Smooth muscle cell (in vitro differentiated cells): ENCODE measurements around the gene SF3B5. TPM values are rescaled to one million over a fixed set of nuclear protein-coding genes. Genes with fewer than 3 reads are reported as not detected.
"Not testable (repeated sequence)": the region's sequence is repeated elsewhere in the genome, so short reads cannot be mapped to it uniquely, and the experiment has no call there.

Experiments
- DNase-seq: peaks from one replicate; lab custom pipeline; 2025; ENCODE audit not compliant: unreplicated experiment; lab: John Stamatoyannopoulos, UW
- H2AFZ ChIP-seq: fragments of 200-600 bp; sonication (generic); 2 replicates; pipeline ENCODE4 v1.6.0; 2016; ENCODE audit warnings: antibody characterized with exemption, low read depth, mild to moderate bottlenecking
- H3F3A ChIP-seq: fragments of 200-600 bp; sonication (generic); 2 replicates; pipeline ENCODE4 v1.6.0; 2017; ENCODE audit warnings: antibody characterized with exemption, low read depth
- H3K27ac ChIP-seq: fragments of 200-600 bp; sonication (generic); 2 replicates; pipeline ENCODE4 v1.5.1; 2016; ENCODE audit warnings: low read depth, mild to moderate bottlenecking
- H3K27me3 ChIP-seq: fragments of 200-600 bp; sonication (generic); 2 replicates; pipeline ENCODE4 v1.6.1; 2016; ENCODE audit warnings: low read depth, mild to moderate bottlenecking
- H3K36me3 ChIP-seq: fragments of 200-600 bp; sonication (generic); 2 replicates; pipeline ENCODE4 v1.5.1; 2016; ENCODE audit warnings: low read depth
- H3K4me1 ChIP-seq: fragments of 200-600 bp; sonication (generic); 2 replicates; pipeline ENCODE4 v1.5.1; 2016; ENCODE audit warnings: low read depth
- H3K4me2 ChIP-seq: fragments of 200-600 bp; sonication (generic); 2 replicates; pipeline ENCODE4 v1.6.0; 2016; ENCODE audit warnings: mild to moderate bottlenecking
- H3K4me3 ChIP-seq: fragments of 200-600 bp; sonication (generic); 2 replicates; pipeline ENCODE4 v1.5.1; 2016; ENCODE audit warnings: mild to moderate bottlenecking
- H3K79me2 ChIP-seq: fragments of 200-600 bp; sonication (generic); 2 replicates; pipeline ENCODE4 v1.6.0; 2016; ENCODE audit warnings: low read depth, mild to moderate bottlenecking
- H3K9ac ChIP-seq: fragments of 200-600 bp; sonication (generic); 2 replicates; pipeline ENCODE4 v1.6.0; 2016; ENCODE audit warnings: low read depth
- H3K9me3 ChIP-seq: fragments of 200-600 bp; sonication (generic); replicated peaks from 2 replicates; pipeline ENCODE4 v1.5.1; 2016; ENCODE audit warnings: low read depth
- H4K20me1 ChIP-seq: fragments of 200-600 bp; sonication (generic); 2 replicates; pipeline ENCODE4 v1.6.0; 2016; ENCODE audit warnings: low read depth
- WGBS: methylation state at CpG from one replicate; pipeline ENCODE4 v1.1.7; 2016; ENCODE audit warnings: low lambda C conversion rate; 5-methylcytosine and 5-hydroxymethylcytosine counted together
- polyA plus RNA-seq: library from polyadenylated mRNA; unstranded; fragments of >200 nt; fragmentation: Nextera tagmentation; extraction: Ambion mirVana; gene quantifications from 2 replicates; pipeline ENCODE4 v1.2.1, GENCODE V29; 2016
- total RNA-seq: library from RNA; depleted of rRNA; stranded (reverse); fragments of >200 nt; gene quantifications from 2 replicates; pipeline ENCODE4 v1.2.3, GENCODE V29; 2014
- TF ChIP-seq, protein P1 (sequence below): fragments of 200-600 bp; sonication (generic); IDR thresholded peaks from 2 replicates; pipeline ENCODE4 v1.5.1; 2017; ENCODE audit warnings: borderline replicate concordance, mild to moderate bottlenecking, antibody characterized with exemption; ENCODE audit not compliant: insufficient read depth, poor library complexity, severe bottlenecking

The SF3B5 gene
- total and polyA plus RNA-seq, 2 experiments from 2014 or later, result 156 to 189 TPM

DNA sequence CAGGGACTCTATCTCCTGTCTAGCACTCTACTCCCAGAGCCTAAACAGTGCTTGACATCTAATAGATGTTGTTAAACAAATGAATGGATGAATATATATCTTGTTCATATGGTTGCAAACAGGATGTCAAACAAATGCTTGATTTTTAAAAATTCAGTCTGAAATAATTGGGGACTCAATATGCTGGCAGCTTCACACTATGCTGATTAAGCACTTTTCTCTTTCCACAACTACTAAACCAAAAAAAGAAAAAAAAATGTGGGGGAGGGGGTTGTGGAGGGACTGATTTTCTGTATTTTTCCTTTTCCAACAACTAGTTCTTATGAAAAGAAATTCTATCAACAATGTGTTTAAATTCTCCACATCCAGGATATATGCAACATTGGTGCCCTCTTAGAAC is 42.9 kb downstream of the SF3B5 start:
- no peaks in the 10 kb centered on the region for H4K20me1 ChIP-seq
- H3K9me3 ChIP-seq, result no peaks in the 10 kb centered on the region
- H3K36me3 ChIP-seq, result no peaks in the 10 kb centered on the region

DNA sequence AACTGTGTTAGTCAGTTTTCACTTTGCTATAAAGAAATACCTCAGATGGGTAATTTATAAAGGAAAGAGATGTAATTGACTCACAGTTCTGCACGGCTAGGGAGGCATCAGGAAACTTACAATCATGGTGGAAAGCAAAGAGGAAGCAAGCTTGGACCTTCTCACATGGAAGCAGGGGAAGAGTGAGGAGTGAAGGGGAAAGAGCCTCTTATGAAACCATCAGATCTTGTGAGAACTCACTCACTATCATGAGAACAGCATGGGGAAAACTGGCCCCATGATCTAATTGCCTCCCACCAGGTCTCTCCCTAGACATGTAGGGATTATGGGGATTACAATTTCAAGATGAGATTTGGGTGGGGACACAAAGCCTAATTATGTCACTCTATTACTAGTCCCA is 46.0 kb downstream of the SF3B5 start:
- TF ChIP-seq, protein P1, sequence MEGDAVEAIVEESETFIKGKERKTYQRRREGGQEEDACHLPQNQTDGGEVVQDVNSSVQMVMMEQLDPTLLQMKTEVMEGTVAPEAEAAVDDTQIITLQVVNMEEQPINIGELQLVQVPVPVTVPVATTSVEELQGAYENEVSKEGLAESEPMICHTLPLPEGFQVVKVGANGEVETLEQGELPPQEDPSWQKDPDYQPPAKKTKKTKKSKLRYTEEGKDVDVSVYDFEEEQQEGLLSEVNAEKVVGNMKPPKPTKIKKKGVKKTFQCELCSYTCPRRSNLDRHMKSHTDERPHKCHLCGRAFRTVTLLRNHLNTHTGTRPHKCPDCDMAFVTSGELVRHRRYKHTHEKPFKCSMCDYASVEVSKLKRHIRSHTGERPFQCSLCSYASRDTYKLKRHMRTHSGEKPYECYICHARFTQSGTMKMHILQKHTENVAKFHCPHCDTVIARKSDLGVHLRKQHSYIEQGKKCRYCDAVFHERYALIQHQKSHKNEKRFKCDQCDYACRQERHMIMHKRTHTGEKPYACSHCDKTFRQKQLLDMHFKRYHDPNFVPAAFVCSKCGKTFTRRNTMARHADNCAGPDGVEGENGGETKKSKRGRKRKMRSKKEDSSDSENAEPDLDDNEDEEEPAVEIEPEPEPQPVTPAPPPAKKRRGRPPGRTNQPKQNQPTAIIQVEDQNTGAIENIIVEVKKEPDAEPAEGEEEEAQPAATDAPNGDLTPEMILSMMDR, result no peak
- Histone ChIP-seq H2AFZ (no peak overlapping the region), H3K9ac (no peak overlapping the region), H3K36me3 (no peaks in the 10 kb centered on the region), H3F3A (no peaks in the 10 kb centered on the region), H3K9me3 (no peaks in the 10 kb centered on the region), H3K79me2 (no peaks in the 10 kb centered on the region), H3K4me2 (no peak overlapping the region), H3K4me3 (no peak overlapping the region), H3K27me3 (no peaks in the 10 kb centered on the region), H3K4me1 (no peaks in the 10 kb centered on the region), H3K27ac (no peak overlapping the region), H4K20me1 (no peaks in the 10 kb centered on the region)
- DNase-seq, result no peak
- 76% methylated on average over 1 of the region's 1 CpG for WGBS

More for the DNA sequence above, 42.9 kb downstream of the SF3B5 start:
- no peak overlapping the region for H3K4me3 ChIP-seq
- no peaks in the 10 kb centered on the region for H3F3A ChIP-seq
- H3K27me3 ChIP-seq, result no peaks in the 10 kb centered on the region
- H3K9ac ChIP-seq, result no peak overlapping the region
- no peak for DNase-seq
- no peaks in the 10 kb centered on the region for H3K79me2 ChIP-seq
- no peak overlapping the region for H2AFZ ChIP-seq
- H3K4me1 ChIP-seq, result no peaks in the 10 kb centered on the region
- no peak overlapping the region for H3K27ac ChIP-seq
- no peak overlapping the region for H3K4me2 ChIP-seq
- TF ChIP-seq, protein P1, result no peak

DNA sequence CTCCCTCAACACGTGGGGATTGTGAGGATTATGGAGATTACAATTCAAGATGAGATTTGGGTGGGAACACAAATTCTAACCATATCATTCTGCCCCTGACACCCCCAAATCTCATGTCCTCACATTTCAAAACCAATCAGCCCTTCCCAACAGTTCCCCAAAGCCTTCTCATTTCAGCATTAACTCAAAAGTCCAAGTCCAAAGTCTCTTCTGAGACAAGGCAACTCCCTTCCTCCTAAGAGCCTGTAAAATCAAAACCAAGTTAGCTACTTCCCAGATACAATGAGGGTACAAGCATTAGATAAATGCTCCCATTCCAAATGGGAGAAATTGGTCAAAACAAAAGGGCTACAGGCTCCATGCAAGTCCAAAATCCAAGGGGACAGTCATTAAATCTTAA is 47.7 kb downstream of the SF3B5 start:
- Histone ChIP-seq H4K20me1 (no peaks in the 10 kb centered on the region), H3F3A (no peaks in the 10 kb centered on the region), H3K36me3 (no peaks in the 10 kb centered on the region), H2AFZ (no peak overlapping the region), H3K4me2 (no peak overlapping the region), H3K4me1 (no peaks in the 10 kb centered on the region), H3K4me3 (no peak overlapping the region), H3K9ac (no peak overlapping the region), H3K9me3 (no peaks in the 10 kb centered on the region), H3K27me3 (no peaks in the 10 kb centered on the region), H3K79me2 (no peaks in the 10 kb centered on the region), H3K27ac (no peak overlapping the region)
- WGBS, result 76% methylated on average over 1 of the region's 1 CpG
- DNase-seq, result no peak
- TF ChIP-seq, protein P1, result no peak

DNA sequence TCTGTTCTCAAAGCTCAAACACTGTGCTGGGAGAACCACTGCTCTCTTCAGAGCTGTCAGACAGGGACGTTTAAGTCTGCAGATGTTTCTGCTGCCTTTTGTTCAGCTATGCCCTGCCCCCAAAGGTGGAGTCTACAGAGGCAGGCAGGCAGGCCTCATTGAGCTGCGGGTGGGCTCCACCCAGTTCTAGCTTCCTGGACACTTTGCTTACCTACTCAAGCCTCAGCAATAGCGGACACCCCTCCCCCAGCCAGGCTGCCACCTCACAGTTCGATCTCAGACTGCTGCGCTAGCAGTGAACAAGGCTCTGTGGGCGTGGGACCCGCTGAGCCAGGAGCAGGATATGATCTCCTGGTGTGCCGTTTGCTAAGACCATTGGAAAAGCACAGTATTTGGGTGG is 48.7 kb downstream of the SF3B5 start:
- H4K20me1 ChIP-seq, H2AFZ ChIP-seq, H3K4me2 ChIP-seq, H3K4me3 ChIP-seq, H3K9ac ChIP-seq, H3F3A ChIP-seq, H3K36me3 ChIP-seq, H3K27ac ChIP-seq, DNase-seq, H3K9me3 ChIP-seq, H3K79me2 ChIP-seq, H3K4me1 ChIP-seq, H3K27me3 ChIP-seq: not testable (repeated sequence)
- WGBS, result 89% methylated on average over 8 of the region's 8 CpGs

DNA sequence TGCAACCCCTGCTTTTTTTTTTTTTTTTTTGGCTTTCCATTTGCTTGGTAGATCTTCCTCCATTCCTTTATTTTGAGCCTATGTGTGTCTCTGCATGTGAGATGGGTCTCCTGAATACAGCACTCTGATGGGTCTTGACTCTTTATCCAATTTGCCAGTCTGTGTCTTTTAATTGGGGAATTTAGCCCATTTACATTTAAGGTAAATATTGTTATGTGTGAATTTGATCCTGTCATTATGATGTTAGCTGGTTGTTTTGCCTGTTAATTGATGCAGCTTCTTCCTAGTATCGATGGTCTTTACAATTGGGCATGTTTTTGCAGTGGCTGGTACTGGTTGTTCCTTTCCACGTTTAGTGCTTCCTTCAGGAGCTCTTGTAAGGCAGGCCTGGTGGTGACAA is 50.4 kb downstream of the SF3B5 start:
- not testable (repeated sequence) for H3K27ac ChIP-seq, H3K9ac ChIP-seq, DNase-seq, H3K27me3 ChIP-seq, H3K9me3 ChIP-seq, H4K20me1 ChIP-seq, H3K79me2 ChIP-seq, H3K4me2 ChIP-seq, H3F3A ChIP-seq, H3K36me3 ChIP-seq, H2AFZ ChIP-seq, H3K4me3 ChIP-seq, H3K4me1 ChIP-seq
- 83% methylated on average over 2 of the region's 2 CpGs for WGBS
